Heart left ventricle (tissue), 13 donors: ENCODE measurements around the gene C1orf21.

Experiments used
- POLR2A ChIP-seq, 2 donors: fragments of 450-650 bp; IDR thresholded peaks; one replicate each; pipeline ENCODE4 v1.6.1; 2017; ENCODE audit warnings: antibody characterized with exemption in 2 of 2, mild to moderate bottlenecking in 2 of 2, moderate library complexity in 2 of 2
- TF ChIP-seq, protein P1 (sequence below), 12 donors: fragments of 200-600 bp; sonication (generic) in 4 of 12; IDR thresholded peaks; one replicate each; pipeline versions ENCODE4 v1.5.0 to v1.8.0; 2018 to 2022; ENCODE audit warnings: antibody characterized with exemption in 12 of 12, mild to moderate bottlenecking in 5 of 12
- donor health status: ischemic (EF 13 %, LVEDD 7.1; RV severe dilation, severe dysfunction).
- donor health status: DM: no; HTN: yes; CAD: no.
- donor health status: DM: no; HTN: no; CAD: no.
- donor health status: ischemic (EF 25% LVEDD 6.9; RV normal size, moderate dysfunction).
- donor health status: ischemic (EF 25% LVEDD 5.7; RV mildly dilated, moderate dysfunction).
- donor health status: ischemic (EF 35%, LVEDD 5.7; RV mildly dilated, moderate dysfunction).
- donor health status: nonischemic (EF 11% LVEDD 7.7; RV severe dilation, severe dysfunction).
- donor health status: DM: yes; HTN: yes; CAD: no.
- donor health status: PGD.
- donor health status: ischemic (EF 29% LVEDD 5.4; RV normal size, mild dysfunction).
- donor health status: nonischemic (EF 23%, LVEDD 6.1; RV moderate dilation, normal function).

DNA sequence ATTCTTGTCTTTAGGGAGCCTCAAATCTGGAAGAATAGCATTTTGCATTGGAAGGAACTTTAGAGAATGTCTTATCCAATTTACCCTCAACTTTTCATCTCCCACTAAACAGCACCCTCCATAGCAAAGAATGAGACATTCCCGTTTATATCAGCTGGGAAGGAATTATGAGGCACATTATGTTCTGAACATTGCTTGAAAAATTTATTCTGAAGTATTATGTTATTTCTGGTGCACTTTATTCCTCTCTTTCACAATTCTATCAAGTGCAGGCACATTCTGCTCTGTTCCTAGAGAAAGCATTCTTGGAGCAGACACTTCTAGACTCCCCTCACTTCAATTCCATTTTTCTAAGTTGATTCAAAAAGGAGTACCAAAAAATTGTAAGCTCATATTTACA lies 220.0 kb downstream of the C1orf21 start:
- TF ChIP-seq, protein P1, sequence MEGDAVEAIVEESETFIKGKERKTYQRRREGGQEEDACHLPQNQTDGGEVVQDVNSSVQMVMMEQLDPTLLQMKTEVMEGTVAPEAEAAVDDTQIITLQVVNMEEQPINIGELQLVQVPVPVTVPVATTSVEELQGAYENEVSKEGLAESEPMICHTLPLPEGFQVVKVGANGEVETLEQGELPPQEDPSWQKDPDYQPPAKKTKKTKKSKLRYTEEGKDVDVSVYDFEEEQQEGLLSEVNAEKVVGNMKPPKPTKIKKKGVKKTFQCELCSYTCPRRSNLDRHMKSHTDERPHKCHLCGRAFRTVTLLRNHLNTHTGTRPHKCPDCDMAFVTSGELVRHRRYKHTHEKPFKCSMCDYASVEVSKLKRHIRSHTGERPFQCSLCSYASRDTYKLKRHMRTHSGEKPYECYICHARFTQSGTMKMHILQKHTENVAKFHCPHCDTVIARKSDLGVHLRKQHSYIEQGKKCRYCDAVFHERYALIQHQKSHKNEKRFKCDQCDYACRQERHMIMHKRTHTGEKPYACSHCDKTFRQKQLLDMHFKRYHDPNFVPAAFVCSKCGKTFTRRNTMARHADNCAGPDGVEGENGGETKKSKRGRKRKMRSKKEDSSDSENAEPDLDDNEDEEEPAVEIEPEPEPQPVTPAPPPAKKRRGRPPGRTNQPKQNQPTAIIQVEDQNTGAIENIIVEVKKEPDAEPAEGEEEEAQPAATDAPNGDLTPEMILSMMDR (IDR thresholded peaks at IDR 0.05) = no peak
- TF ChIP-seq POLR2A (IDR thresholded peaks at IDR 0.05) = no peak
